AG04450 (cell line): ENCODE results near the gene DEGS2. TPM values are rescaled to one million over a fixed set of nuclear protein-coding genes. Genes with fewer than 3 reads are reported as not detected.

ENCODE experiments used
- CTCF ChIA-PET: fragments of 300-600, 350-600 bp; formaldehyde crosslinking; extraction: SDS; loops from one replicate; lab custom pipeline; 2022; ENCODE audit warnings: antibody characterized with exemption, inconsistent platforms; lab: Charles Lee
- POLR2A ChIA-PET: fragments of 350-600 bp; formaldehyde crosslinking; extraction: SDS; loops from one replicate; lab custom pipeline; 2021; ENCODE audit warnings: antibody characterized with exemption, inconsistent platforms; lab: Yijun Ruan, JAX
- DNase-seq: peaks from one replicate; pipeline ENCODE4 v3.0.0-alpha.2; 2011; ENCODE audit warnings: low read depth, low spot score
- H3K27ac ChIP-seq: one replicate; pipeline ENCODE4 v1.5.1; 2012; ENCODE audit warnings: low read depth, low read length, control low read depth
- H3K27me3 ChIP-seq: one replicate; pipeline ENCODE4 v1.6.0; 2012; ENCODE audit warnings: low read length; ENCODE audit not compliant: control insufficient read depth, insufficient read depth
- H3K4me3 ChIP-seq: 2 replicates; pipeline ENCODE4 v1.5.1; 2011; ENCODE audit warnings: mild to moderate bottlenecking, low read depth, low read length, control low read depth
- H3K9me3 ChIP-seq: 2 replicates; pipeline ENCODE4 v1.5.1; 2012; ENCODE audit warnings: low read length; ENCODE audit not compliant: control insufficient read depth, insufficient read depth
- CTCF ChIP-seq: IDR thresholded peaks from 2 replicates; pipeline ENCODE4 v1.5.1; 2011; ENCODE audit warnings: low read depth, low read length, control low read depth, inconsistent platforms
- polyA plus RNA-seq: library from polyadenylated mRNA; depleted of rRNA; stranded (reverse); fragments of >200 nt; gene quantifications from 2 replicates; pipeline ENCODE4 v1.2.3, GENCODE V29; 2011

DEGS2 gene
- polyA plus RNA-seq, 1 experiment = not detected

GRCh38 chr14:100132903-100133510 is 26.4 kb downstream of the DEGS2 start:
- H3K27ac ChIP-seq = no peak overlapping the region
- POLR2A ChIA-PET = no interaction called here

GRCh38 chr14:100132161-100132902 is 27.1 kb downstream of the DEGS2 start:
- CTCF ChIA-PET = no interaction called here
- POLR2A ChIA-PET = no interaction called here
- H3K9me3 ChIP-seq = no peaks in the 10 kb centered on the region
- H3K4me3 ChIP-seq = no peak overlapping the region
- no peak overlapping the region for H3K27ac ChIP-seq
- no peak for TF ChIP-seq CTCF
- no peak for DNase-seq
- H3K27me3 ChIP-seq = no peaks in the 10 kb centered on the region

More at GRCh38 chr14:100132903-100133510, 26.4 kb downstream of the DEGS2 start:
- no peak overlapping the region for H3K4me3 ChIP-seq
- no peaks in the 10 kb centered on the region for H3K9me3 ChIP-seq
- CTCF ChIA-PET = no interaction called here
- TF ChIP-seq CTCF = no peak
- no peaks in the 10 kb centered on the region for H3K27me3 ChIP-seq
- DNase-seq = no peak

GRCh38 chr14:100131181-100131580 is 28.3 kb downstream of the DEGS2 start:
- POLR2A ChIA-PET = no interaction called here
- no peaks in the 10 kb centered on the region for H3K9me3 ChIP-seq
- no peaks in the 10 kb centered on the region for H3K27me3 ChIP-seq
- no peak for TF ChIP-seq CTCF
- DNase-seq = no peak
- CTCF ChIA-PET = no interaction called here
- no peak overlapping the region for H3K4me3 ChIP-seq
- no peak overlapping the region for H3K27ac ChIP-seq

- TF ChIP-seq CTCF = no peak
- no peaks in the 10 kb centered on the region for H3K9me3 ChIP-seq
- no peak overlapping the region for H3K4me3 ChIP-seq
- CTCF ChIA-PET = no interaction called here
- no peak for DNase-seq
- POLR2A ChIA-PET = no interaction called here
- no peaks in the 10 kb centered on the region for H3K27me3 ChIP-seq
- no peak overlapping the region for H3K27ac ChIP-seq
Observed at GRCh38 chr14:100130521-100130920, 28.9 kb downstream of the DEGS2 start.

- Histone ChIP-seq H3K27ac (no peak overlapping the region), H3K9me3 (no peaks in the 10 kb centered on the region), H3K4me3 (no peak overlapping the region), H3K27me3 (no peaks in the 10 kb centered on the region)
- ChIA-PET CTCF (no interaction called here), POLR2A (no interaction called here)
- no peak for DNase-seq
- no peak for TF ChIP-seq CTCF
Observed at GRCh38 chr14:100129161-100129589, 30.3 kb downstream of the DEGS2 start.
